C4-2B (cell line): ENCODE measurements around the gene MICAL1.

ENCODE experiments used
- ZFX ChIP-seq: fragments of 450-650 bp; IDR thresholded peaks from 2 replicates; pipeline ENCODE4 v1.6.1; 2017
- TF ChIP-seq, protein P1 (sequence below): fragments of 450-650 bp; conservative IDR thresholded peaks from 2 replicates; pipeline ENCODE4 v1.5.1; 2017; ENCODE audit warnings: mild to moderate bottlenecking

DNA sequence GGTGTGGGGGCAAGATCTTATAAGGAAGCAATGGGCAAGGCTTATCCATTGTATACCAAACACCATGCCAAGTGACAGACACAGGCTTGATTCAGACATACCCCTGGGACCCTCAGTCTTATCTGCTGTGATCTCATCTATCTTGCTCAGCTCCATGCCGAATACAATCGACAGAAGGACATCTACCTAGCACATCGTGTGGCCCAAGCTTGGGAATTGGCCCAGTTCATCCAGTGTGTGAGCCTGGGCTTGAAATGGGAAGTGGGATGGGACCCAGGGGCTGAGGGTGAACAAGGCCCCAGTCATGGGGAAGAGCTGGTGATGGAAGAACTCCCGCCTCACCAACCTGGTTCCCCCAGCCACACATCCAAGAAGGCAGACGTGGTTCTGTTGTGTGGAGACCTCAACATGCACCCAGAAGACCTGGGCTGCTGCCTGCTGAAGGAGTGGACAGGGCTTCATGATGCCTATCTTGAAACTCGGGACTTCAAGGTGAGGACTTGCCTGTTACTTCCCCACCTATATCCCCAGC lies 13.1 kb downstream of the MICAL1 start:
- TF ChIP-seq, protein P1, sequence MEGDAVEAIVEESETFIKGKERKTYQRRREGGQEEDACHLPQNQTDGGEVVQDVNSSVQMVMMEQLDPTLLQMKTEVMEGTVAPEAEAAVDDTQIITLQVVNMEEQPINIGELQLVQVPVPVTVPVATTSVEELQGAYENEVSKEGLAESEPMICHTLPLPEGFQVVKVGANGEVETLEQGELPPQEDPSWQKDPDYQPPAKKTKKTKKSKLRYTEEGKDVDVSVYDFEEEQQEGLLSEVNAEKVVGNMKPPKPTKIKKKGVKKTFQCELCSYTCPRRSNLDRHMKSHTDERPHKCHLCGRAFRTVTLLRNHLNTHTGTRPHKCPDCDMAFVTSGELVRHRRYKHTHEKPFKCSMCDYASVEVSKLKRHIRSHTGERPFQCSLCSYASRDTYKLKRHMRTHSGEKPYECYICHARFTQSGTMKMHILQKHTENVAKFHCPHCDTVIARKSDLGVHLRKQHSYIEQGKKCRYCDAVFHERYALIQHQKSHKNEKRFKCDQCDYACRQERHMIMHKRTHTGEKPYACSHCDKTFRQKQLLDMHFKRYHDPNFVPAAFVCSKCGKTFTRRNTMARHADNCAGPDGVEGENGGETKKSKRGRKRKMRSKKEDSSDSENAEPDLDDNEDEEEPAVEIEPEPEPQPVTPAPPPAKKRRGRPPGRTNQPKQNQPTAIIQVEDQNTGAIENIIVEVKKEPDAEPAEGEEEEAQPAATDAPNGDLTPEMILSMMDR, result no peak
- no peak for TF ChIP-seq ZFX
